GM19455 (cell line): Measurements from ENCODE around the gene TIMP2.

ENCODE experiments used
- ATAC-seq: cut with Tn5 transposase; IDR thresholded peaks from one replicate; pipeline ENCODE4 v1.9.1; 2021; ENCODE audit not compliant: unreplicated experiment

TIMP2 gene

GRCh38 chr17:78819806-78820792, 105.1 kb downstream of the TIMP2 start:
- ATAC-seq = no peak

DNA sequence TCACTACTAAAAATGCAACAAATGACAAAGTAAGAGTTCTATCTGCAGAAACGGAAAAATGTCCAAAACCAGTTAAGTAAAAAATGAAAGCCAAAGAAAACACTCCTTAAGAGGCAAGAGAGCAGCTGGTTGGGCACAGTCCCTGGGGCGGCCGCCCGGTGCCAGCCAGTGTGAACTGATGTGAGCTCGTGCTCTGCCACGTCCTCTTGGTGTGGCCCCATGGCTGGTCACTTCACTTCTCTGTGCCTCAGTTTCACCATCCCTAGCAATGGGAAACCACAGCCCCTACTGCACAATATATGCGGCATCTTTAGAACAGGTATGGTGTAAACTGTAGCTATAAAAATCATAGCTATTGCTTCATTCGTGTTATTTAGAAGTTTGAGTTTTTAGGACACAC, 105.8 kb downstream of the TIMP2 start:
- ATAC-seq = no peak

DNA sequence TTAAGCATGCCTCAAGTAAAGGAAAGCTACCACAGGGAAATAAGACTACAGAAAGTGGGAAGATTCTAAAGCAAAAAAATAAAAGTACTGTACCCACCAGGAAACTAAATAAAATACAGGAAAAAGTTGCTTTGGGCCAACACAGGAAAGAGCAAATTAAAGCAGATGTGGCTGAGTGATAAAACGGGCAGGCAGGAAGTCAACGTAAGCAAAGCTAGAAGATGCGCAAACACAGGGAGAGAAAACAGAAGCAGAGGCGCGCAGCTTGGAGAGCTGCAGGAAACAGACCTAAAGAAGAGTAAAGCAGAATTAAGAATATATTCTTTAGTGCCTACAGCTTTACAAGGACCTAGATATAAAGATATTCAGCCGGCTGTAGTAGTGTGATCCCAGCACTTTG, 106.3 kb downstream of the TIMP2 start:
- ATAC-seq = no peak

DNA sequence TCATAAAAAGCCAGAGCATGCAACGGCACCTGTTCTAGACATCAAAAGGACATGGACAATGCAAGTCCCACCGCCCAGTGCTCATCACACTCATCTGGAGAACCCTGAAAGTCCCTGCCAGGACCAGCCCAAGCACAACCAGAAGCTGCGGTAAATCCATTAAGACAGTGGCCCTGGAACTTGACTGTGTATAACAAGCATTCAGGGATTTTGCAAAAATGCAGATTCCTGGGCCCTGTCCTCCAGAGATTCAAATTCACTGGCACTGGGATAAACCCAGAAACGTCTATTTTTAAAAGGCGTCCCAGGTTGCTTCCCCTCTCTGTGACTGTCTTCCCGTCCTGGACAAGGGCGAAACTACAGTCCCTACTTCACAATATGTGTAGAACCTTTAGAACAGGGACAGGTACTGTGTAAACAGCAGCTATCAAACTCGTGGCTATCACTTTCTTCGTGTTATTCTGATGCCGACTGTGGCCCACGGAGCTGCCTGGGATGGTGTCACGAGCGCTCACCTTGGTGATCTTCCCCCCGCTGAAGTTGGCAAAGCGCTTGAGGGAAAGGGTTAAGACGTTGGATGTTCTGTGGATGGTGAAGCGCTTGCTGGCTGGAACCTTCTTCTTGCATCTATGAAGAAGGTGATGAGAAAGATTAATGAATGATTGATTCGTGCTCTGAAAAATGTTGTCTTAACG, 106.9 kb downstream of the TIMP2 start:
- ATAC-seq = no peak

DNA sequence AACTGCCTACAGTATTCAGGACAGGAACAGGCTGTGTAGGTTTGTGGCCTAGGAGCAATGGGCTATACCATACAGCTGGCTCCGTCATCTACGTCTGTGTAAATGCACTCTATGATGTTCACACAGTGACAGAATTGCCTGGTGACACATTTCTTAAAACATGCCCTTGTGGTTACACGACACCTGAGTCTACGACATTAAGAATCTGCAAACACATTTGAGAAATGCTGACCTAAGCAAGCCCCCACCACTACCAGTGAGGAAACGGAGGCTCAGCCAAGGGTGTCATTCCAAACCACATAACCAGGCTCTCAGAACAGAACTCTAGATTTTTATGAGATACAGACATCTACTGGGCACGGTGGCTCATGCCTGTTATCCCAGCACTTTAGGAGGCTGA, 108.1 kb downstream of the TIMP2 start:
- no peak for ATAC-seq

DNA sequence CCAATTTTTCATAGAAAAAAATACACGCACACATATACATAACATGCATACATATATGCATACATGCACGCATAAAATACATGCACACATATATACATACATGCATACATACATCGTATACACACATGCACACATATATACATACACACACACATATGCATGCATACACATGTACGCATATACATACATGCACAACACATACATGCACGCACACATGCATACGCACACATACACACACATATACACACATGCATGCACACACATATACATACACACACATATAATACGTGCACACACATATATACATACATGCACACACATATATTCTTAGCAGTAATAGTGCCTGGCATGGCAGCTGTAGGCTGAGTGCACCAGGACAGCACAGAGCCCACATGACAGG, 109.5 kb downstream of the TIMP2 start:
- ATAC-seq = no peak

GRCh38 chr17:78812855-78813254, 112.3 kb downstream of the TIMP2 start:
- no peak for ATAC-seq

- no peak for ATAC-seq
Measured at GRCh38 chr17:78808163-78808562, 117.0 kb downstream of the TIMP2 start.

DNA sequence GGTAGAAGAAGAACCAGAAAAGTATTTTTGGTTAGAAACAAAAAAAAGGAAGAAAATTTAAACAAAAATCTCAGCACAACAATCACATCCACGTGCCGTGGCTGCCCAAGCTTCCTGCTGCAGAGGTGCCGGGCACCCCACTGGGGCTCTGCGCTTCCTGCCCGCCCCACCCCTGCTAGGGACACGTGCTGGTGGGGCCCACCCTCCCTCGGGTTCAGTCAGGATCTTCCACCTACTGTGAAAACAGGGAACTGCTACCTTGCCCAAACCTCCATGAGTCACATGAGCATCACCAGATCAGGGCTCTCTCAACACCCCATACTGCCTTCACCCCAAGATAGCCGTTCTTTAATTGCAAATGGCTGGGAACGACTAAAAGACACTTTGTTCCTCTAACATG, 118.7 kb downstream of the TIMP2 start:
- ATAC-seq = no peak

DNA sequence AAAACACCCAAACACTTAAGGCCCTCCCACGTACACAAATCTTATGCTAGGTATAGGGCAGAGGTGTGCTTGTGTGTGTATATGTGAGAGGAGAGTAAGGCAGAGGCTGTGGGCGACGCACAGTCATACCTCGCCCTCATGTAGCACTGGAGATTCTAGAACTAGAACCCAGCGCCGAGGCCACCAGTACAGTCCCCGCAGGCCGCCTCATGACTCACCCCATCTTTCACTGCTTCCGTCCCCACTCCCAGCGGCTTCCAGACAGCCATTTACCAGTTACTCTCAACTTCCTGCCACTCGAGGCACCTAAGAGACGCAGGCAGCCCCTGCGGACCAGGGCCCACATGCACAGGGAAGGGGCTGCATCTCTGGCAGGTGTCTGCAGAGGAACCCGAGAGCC, 119.9 kb downstream of the TIMP2 start:
- ATAC-seq = no peak

DNA sequence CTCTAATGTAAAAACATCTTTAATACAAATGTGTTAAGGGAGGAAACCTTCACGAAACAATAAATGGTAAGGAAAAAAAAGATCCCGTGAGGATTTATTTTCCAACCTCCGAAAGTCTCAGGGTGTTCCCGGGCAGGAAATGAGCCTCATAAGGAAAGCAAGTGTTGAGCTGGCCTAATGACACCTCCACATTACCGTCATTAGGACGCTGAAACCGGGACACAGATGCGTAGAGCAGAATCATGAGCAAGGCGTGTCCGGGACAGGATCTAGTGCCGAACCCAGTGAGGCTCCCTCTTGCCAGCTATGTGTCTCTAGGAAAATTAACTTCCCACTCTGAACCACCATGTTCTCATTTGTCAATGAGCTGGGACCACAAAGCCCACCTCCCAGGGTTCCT, 120.4 kb downstream of the TIMP2 start:
- ATAC-seq = no peak

GRCh38 chr17:78803186-78803845, 121.9 kb downstream of the TIMP2 start:
- no peak for ATAC-seq
